Measurements from ENCODE around the gene CDC14B. TPM values are rescaled to one million over a fixed set of nuclear protein-coding genes. Genes with fewer than 3 reads are reported as not detected.

CDC14B gene
- total RNA-seq, 2 donors from 2014 or later = 18.4 to 19.2 TPM

DNA sequence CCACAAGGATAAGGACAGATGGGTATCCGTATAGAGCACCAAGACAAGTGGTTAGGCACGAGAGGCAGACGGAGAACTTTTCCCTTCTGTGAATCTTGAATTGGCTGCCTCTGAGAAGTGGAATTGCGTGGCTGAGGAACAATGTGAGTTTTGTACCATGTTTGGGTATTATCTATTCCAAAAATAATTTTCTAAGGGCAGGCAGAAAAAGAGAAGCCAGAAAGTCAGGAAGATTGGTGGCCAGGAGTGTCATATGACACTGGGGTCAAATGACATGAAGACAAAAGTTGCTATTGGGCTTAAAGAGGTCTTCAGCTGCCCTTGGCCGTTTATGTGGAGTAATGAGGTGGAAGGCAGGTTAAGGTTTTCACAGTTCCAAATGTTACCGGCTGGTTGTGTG lies 155.2 kb downstream of the CDC14B start:
- Histone ChIP-seq H3K36me3 (peaks cover 41% of the 10 kb centered on the region), H3K27me3 (no peaks in the 10 kb centered on the region), H3K4me1 (peaks cover 0 to 6% of the 10 kb centered on the region in 2 donors), H3K4me3 (no peak overlapping the region), H3K9me3 (no peaks in the 10 kb centered on the region), H3K27ac (no peak overlapping the region)
- TF ChIP-seq CTCF (IDR thresholded peaks at IDR 0.05) = no peak
- peak; percentile 21 for DNase-seq (ENCODE audit: low spot score)

- no peak overlapping the region for H3K4me3 ChIP-seq
- peaks cover 0 to 6% of the 10 kb centered on the region in 2 donors for H3K4me1 ChIP-seq
- no peak for TF ChIP-seq CTCF (IDR thresholded peaks at IDR 0.05)
- H3K27me3 ChIP-seq = no peaks in the 10 kb centered on the region
- no peak for DNase-seq (ENCODE audit: low spot score)
- H3K9me3 ChIP-seq = no peaks in the 10 kb centered on the region
- H3K36me3 ChIP-seq = peaks cover 40% of the 10 kb centered on the region
- no peak overlapping the region for H3K27ac ChIP-seq
These were observed 157.1 kb downstream of the CDC14B start for GRCh38 chr9:96462541-96462940.

- Histone ChIP-seq H3K9me3 (no peaks in the 10 kb centered on the region), H3K27me3 (no peaks in the 10 kb centered on the region), H3K4me3 (no peak overlapping the region), H3K27ac (no peak overlapping the region), H3K4me1 (peaks cover 0 to 6% of the 10 kb centered on the region in 2 donors), H3K36me3 (peaks cover 31% of the 10 kb centered on the region)
- no peak for DNase-seq (ENCODE audit: low spot score)
- no peak for TF ChIP-seq CTCF (IDR thresholded peaks at IDR 0.05)
These were observed 158.3 kb downstream of the CDC14B start for GRCh38 chr9:96461336-96461735.

- no peak for TF ChIP-seq CTCF (IDR thresholded peaks at IDR 0.05)
- Histone ChIP-seq H3K27me3 (no peaks in the 10 kb centered on the region), H3K9me3 (no peaks in the 10 kb centered on the region), H3K4me3 (no peak overlapping the region), H3K27ac (no peak overlapping the region), H3K36me3 (peaks cover 26% of the 10 kb centered on the region), H3K4me1 (peaks cover 0 to 6% of the 10 kb centered on the region in 2 donors)
- DNase-seq (ENCODE audit: low spot score) = no peak
These were observed 158.8 kb downstream of the CDC14B start for GRCh38 chr9:96460882-96461281.

DNA sequence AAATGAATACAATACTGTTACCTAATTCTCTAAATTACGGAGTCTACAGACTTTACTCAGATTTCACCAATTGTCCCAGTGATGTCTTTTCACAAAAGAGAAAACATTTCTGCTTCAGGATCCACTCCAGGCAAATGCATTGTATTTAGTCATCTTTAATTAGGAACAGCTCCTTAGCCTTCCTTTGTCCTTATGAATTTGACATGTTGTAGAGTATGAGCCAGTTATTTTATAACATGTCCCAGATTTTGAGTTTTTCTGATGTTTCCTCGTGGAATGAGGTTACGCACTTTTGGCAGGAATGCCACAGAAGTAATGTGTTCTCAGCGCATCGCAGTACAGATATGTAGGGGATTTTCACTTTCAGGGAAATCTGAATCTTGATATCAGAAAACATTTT lies 159.2 kb downstream of the CDC14B start:
- no peak for DNase-seq (ENCODE audit: low spot score)
- Histone ChIP-seq H3K27ac (no peak overlapping the region), H3K27me3 (no peaks in the 10 kb centered on the region), H3K4me3 (no peak overlapping the region), H3K9me3 (no peaks in the 10 kb centered on the region), H3K36me3 (peaks cover 22% of the 10 kb centered on the region), H3K4me1 (peaks cover 0 to 6% of the 10 kb centered on the region in 2 donors)
- TF ChIP-seq CTCF (IDR thresholded peaks at IDR 0.05) = no peak

DNA sequence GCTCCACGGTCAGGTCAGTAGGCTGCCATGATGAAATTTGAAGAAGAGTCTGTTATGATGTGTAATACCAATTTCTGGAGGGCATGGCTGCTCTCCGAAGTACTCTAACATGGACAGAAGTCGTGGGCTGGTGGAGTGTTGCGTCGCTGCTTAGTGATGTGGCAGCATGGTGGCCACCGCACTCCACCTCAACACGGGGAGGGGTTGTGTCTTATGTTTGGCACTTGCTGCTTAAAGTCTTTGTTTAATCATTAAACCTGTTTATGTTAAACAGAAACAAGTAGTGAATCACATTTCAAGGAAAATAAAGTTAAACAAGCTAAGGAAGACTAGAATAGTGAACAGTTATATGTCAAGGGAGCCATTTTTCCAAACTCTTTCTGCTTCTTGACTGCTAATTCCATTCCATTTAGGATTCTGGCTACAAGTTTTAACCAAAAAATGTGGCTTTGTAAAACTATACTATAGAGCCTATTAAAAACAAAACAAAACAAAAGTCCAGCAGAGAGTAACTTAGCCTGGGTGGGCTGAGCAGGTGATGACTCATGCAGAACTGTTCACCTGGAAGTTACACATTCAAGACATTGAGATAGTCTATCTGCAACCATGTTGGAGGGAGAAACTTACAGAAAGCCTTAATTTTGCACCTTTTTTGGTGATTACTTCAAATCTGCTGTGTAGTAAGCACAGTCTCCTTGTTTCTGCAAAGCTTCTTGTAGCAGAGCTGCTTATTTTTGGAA lies 160.2 kb downstream of the CDC14B start:
- DNase-seq (ENCODE audit: low spot score) = no peak
- Histone ChIP-seq H3K36me3 (peaks cover 21% of the 10 kb centered on the region), H3K4me1 (peaks cover 0 to 6% of the 10 kb centered on the region in 2 donors), H3K9me3 (no peaks in the 10 kb centered on the region), H3K27me3 (no peaks in the 10 kb centered on the region), H3K4me3 (no peak overlapping the region), H3K27ac (no peak overlapping the region)
- no peak for TF ChIP-seq CTCF (IDR thresholded peaks at IDR 0.05)

Measured in right atrium auricular region (tissue), 2 donors.